GM19468 (cell line): Measurements from ENCODE around the gene CDYL.

ENCODE experiments used
- ATAC-seq: cut with Tn5 transposase; IDR thresholded peaks from one replicate; pipeline ENCODE4 v1.9.1; 2021; ENCODE audit warnings: mild to moderate bottlenecking, moderate library complexity, moderate number of reproducible peaks; ENCODE audit not compliant: unreplicated experiment; ENCODE audit errors: extremely low read depth

The CDYL gene, protein sequence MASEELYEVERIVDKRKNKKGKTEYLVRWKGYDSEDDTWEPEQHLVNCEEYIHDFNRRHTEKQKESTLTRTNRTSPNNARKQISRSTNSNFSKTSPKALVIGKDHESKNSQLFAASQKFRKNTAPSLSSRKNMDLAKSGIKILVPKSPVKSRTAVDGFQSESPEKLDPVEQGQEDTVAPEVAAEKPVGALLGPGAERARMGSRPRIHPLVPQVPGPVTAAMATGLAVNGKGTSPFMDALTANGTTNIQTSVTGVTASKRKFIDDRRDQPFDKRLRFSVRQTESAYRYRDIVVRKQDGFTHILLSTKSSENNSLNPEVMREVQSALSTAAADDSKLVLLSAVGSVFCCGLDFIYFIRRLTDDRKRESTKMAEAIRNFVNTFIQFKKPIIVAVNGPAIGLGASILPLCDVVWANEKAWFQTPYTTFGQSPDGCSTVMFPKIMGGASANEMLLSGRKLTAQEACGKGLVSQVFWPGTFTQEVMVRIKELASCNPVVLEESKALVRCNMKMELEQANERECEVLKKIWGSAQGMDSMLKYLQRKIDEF

DNA sequence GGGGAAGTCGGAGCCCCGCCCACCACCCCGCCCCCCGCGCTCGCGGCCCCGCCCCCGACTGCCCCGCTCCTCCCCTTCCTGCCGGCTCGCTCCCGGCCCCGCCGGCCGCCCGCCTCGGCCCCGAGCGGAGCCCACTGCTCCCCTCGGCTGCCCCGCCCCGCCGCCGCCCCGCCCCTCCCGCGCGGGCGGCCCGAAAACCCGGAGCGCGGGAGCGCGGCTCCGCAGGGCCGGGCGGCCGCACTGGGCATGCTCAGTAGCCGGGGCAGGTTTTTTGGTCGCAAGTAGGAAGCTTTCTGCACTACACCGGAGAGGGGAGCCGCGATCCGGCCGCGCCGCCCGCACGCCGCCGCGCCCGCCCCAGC is at the start of gene CDYL:
TSS of gene CDYL (plus strand) at position 274 of the 362 bp plus-strand sequence. CDS start 380 bp downstream, outside the sequence.
- peak; percentile 56 for ATAC-seq

DNA sequence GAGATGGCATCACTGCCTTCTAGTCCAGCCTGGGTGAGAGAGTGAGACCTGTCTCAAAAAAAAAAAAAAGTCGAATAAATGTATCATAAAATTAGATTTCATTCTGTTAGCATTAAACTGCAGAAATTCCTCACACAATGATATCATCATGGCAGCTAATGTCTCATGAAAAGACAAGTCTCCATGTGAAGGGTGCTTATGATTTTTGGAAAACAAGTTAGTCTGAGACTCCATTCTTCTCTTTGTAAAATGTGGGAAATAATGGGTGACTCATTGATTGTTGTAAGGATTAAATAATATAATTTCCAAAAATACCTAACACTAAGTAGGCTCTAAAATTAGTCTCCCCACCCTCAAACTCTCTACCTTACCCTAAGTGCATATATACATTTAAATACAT is 49.6 kb upstream of the CDYL start:
- no peak for ATAC-seq

DNA sequence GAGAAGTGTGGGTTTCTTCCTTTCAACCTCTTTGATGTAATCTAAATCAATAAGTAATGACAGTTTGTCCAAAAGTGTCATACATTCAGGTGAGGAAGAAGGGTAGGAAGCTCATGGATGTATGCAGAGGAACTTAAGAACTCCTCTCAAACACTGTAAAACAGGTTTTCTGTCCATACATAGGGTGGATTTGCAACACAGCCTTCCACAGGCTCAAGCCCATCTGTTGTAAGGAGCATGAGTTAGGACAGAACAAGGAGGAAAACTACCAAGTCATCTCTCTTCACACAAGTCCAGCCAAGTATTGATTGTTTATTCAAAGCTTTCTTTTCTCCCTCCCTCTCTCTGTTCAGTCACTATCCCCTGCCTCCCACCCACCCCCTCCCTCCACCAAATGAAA is 49.0 kb upstream of the CDYL start:
- no peak for ATAC-seq

DNA sequence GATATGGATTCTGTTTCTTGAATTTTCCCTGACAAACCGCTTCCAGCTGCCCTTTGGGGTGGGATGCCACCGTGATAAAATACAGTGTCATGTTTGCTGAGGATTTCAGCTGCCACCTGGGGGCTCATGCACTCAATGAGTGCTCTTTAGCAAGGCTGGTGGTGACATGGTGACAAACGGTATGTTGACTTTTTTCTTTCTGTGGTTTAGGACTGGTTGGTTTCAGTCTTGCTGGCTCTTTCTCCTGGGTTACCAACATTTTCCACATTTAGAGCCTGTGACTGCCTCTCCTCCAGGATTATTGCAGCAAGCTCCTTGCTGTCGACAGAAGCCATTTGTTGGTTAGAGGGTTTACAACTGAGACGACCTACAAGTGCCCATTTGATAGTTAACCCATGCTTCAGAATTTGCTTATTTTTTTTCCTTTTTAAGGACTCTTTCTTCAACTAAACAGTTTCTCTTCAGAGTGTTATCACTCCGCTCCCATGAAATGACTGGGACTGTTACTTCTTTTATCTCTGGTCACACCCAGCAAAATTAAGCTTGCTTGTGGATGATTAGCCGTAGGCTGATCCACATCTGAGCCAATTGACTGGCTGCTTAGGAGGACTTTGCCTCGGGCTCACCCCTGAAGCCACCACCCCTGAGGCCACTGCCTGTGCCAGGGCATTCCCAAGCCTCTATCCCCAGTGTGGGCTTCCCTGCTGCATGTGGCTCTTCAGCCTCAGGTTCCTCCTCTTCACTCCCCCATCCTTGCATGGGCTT is 48.4 kb upstream of the CDYL start:
- ATAC-seq: no peak

DNA sequence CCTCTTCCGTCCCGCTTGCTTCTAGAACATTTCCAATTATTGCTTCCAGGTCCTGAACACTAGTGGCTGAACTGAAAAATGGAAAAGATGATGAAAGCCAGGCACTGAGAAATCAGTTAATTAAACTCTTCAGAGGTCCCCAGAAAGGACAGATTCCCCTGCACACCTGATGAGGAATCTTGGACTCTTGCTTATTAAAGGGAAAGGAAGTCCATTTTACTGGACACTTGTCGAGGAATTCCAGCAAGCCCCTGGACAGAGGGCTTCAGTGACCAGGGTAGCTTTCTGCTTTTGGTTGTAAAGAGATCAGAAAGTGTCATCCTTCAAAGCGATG is 47.8 kb upstream of the CDYL start:
- ATAC-seq: no peak

DNA sequence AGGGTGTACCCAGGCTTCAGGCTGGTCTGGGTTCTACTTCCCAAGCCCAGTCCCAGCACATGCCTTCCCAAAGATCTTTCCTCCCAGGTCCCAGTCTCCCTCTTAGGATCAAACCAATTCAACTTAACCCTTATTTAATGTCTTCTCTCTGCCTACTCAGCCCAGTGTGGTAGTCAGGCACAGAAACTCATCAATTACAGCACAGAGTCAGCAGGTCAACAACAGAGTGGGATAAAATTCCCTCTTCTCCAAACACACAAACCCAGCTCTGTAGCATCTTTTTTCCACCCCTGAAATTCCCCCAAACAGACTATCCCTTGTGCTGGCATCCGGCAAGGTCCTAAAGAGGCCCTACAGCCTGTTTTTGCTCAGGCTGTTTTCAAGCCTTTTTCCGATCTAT is 47.3 kb upstream of the CDYL start:
- no peak for ATAC-seq

DNA sequence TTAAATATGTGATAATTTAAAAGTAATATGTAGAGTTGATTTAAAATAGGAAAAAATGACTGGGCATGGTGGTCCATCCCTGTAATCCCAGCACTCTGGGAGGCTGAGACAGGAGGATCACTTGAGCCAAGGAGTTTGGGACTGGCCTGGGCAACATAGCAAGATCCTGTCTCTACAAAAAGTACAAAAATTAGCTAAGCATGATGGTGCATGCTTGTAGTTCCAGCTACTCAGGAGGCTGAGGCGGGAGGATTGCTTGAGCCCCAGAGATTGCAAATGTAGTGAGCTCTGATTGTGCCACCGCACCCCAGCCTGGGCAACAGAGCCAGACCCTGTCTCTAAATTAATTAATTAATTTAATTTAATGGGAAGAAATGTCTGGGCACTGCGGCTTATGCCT is 44.2 kb upstream of the CDYL start:
- no peak for ATAC-seq

DNA sequence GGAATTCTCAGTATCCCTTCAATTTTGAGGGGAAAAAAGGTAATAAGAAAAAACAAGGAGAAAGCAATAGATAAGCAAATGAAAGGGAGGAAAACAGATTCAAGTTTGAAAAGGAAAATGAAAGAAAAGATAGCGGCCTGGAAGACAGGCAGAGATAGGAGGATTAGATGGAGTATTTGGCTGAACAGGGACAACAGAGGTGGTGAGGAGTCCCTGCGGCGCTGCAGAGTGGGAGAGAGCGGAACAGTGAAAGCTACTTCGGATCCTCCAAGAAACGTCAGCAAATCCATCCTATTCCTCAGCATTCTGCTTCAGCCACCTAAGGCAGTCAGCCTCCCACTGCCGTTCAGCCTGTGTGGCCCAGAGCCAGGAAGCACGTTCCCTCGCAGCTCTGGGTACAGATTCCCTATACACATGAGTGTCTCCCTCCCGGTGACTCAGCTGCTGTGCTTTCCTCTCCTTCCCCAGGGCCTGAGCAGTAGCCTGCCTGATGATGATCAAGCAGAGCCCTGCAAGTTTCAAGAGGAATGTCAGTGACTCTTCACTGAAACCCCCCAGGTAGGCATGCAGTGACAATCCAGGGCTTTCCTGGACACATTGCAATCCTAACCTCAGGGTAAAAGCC is 43.4 kb upstream of the CDYL start:
- no peak for ATAC-seq

DNA sequence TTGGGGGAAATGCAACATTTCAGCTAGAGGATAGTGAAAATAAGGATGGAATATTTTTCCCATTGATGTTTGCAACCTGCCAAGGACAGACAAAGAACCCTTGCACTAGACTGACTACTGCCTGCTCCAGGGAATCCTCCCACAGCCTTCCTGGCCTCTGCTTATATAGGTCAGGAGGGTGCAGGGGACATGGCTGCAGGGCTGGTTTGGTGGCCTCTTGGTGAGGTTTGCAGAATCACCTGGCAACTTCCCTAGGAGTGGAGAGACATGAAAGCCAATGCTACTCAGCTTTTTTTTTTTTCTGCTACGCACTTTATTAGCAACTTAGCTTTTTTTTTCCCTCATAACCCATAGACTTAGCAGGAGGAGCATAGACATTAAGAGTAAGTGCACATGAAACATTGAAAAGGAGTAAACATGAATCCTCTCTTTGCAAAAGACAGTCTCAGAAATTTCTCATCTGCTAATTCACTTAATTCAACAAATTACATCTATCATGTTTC is 39.8 kb upstream of the CDYL start:
- ATAC-seq: no peak

DNA sequence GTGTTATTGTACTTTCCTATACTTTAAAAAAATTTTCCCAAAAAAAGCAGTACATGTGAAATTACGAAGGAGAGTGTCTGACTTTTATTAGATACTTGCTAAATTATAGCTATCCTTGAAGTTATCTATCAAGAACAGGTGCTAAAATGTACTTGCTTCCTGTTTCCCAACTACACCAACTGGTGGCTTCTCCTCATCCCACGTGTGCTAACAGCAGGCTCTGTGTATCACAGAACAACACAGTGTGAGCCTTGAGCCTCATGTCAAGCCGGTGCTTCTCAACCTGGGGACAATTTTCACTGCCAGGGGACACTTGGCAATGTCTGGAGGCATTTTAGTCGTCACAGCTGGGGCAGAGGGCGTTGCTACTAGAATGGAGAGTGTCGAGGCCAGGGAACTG is 36.2 kb upstream of the CDYL start:
- ATAC-seq: no peak

DNA sequence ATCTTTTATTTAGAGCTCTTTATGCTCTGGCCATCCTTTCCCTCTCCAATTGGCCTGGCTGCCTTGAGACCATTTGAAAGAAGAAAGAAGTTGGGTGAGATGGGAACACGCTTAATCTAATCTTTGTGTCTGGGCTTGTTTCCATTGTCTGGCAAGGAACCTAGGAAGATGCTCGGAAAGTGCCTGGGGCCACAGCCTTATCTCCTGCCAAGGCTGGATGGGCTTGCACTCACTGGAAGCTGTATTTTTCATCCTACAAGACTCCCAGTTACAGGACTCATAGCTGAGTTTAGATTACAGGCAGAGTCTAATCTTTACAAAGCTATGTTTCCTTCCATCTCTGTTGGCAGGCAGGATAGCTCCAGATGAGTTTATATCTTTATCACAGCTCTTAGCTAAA is 33.1 kb upstream of the CDYL start:
- no peak for ATAC-seq

DNA sequence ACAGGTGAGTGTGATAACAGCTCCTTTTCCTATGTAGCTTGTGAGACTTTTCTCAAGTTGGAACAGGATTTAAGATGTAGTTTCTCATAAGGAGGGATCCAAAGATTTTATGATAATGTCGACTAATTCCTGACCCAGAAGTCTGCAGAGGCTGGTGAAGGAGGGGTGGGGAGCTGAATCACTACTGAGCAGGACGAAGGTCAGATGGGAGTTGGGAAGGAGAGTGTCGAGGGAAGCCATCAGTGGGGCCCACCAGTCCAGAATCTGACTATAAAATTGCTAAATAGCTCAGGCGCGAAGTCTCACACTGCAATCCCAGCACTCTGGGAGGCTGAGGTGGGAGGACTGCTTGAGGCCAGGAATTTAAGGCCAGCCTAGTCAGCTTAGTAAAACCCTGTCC is 32.3 kb upstream of the CDYL start:
- no peak for ATAC-seq

DNA sequence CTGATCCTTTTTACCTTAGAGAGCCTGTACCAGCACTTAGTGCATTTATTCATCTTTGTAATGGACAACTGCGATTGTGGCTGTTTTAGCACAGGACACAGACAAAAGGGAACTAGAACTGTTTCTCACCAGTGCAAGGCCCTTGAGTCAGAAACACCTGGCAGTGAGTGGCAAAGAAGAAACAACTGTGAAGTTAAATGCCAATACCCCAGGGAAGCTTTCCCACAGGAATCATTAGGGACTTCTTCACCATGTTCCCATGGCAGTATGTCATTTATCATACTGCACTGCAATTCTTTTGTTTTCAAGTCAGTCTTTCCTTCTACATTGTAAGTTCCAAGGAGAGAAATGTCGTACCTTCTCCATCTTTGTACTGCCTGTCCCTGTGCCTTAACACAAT is 28.6 kb upstream of the CDYL start:
- no peak for ATAC-seq

DNA sequence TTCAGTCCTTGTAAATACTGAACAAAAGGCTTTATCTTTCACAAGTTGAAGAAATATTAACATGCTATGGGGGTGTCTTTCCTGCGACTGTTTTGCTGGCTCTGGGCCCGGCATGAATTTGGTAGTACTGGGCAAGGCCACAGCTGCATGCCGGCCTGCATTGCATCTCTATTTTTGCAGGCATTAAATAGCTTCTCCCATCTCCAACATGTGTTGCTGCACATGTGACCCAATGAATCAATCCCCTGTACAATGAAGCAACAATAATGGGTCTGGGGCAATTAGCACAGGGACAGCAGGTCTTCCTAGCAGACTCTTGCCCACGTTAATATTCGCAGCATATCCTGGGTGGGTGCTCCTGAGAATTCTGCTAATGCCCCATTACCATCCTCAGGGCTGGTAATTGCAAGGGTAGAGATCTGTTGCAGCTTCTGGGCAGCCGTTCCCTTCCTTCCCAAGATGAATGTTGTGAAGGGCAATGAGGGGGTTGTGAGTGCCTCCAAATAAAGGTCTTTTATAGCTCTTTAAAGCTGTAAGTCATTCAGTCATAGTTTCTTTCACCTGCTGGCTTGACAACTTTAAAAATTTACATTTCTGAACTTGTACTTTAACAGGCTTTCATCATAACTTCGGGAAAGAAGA is 24.3 kb upstream of the CDYL start:
- no peak for ATAC-seq

DNA sequence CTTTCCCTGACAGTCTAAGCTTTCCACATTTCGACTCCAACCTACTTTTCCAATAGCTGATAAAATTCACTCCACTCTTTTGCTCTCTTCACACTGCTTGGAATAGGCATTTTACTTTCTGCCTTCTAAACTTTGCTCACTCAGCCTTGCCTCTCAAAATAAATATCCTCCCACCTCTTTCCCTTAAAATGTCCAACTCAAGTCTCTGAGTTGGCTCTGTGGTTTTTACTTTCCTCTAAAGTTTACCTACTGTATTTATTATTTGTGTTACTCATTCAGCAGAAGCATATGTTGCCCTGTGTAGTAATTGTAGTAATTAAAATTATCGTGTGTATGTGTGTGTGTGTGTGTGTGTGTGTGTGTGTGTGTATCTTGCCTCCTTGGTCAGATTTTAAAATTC is 20.0 kb upstream of the CDYL start:
- ATAC-seq: no peak

DNA sequence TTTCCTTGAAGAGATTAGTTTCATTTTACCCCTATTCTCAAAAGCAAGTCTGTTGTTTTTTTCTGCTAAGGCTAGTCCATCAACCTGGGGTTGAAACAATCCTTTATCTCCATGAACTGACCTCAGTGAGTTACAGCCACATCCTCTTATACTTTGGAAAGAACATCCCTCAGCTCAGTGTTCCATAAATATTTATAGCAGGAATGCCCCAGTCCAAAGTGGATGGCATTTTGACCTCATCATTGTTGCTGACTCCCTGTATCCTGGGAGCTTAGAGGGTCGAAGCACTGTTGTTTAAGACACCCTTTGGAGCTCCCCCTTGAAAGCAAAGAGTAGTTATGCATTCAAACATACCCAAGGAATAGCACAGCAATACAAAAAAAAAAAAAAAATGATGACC is 16.2 kb upstream of the CDYL start:
- no peak for ATAC-seq

DNA sequence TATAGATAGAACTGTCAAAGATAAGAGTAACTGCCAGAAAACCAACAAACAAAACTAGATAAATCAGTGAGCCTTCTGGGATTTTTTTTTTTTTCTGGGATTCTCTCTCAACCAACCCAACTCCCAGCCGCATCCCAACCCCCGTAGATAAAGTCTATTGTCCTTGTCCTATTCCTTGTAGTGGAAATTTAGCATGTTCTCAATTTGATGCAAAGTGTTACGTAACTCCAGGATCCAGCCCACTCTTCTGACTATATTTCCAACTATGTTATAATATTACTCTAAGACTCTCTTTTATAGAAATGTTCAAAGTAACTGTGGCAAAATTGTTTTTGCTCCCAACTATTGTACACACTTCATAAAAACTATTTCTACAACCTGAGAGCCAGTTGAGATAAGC is 15.4 kb upstream of the CDYL start:
- ATAC-seq: no peak

DNA sequence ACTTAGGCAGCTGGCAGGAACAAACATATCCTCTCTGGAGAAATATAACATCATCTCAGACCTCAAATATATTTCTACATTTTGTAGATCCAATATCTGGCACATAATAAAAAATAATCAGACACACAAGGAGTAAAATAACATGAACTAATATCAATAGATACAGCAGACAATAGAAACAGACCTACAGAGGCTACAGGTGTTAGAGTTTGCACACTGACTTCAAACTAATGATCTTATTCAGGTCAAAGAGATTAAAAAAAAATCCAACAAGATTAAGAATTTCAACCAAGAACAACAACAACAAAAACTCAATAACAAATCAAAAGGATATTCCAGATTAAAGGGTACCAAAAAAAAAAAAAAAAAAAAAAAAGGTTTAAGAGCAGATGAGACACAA is 13.9 kb upstream of the CDYL start:
- no peak for ATAC-seq

DNA sequence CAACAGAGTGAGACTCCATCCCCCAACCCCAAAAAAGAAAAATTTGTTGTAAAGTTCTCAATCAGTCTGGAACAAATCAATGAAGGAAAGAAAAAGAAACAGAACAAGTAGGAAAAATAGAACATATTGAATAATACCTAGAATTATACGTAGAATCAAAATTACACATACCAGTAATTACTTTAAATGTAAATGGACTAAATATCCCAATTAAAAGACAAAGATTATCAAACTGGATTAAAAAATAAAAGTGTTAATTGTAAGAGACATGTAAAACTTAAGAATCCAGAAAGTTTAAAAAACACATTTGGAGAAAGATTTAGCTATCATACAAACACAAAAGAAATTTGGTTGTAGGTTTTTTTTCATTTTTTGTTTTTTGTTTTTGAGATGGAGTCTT is 12.3 kb upstream of the CDYL start:
- ATAC-seq: no peak

DNA sequence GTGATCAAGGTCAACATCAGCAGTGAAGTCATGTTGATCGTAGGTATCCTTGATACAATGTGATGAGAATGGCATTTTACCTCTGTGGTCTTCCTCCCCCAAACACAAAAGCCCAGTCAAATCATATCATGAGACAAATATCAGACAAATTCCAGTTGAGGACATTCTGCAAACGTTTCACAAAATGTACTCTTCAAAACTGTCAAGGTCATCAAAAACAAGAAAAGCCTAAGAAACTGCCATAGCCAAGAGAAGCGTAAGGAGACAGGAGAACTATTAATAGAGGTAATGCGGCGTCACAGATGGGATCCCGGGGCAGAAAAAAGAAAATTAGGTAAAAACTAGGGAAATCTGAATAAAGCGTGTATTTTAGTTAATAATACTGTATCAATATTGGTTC is 7.4 kb upstream of the CDYL start:
- no peak for ATAC-seq

DNA sequence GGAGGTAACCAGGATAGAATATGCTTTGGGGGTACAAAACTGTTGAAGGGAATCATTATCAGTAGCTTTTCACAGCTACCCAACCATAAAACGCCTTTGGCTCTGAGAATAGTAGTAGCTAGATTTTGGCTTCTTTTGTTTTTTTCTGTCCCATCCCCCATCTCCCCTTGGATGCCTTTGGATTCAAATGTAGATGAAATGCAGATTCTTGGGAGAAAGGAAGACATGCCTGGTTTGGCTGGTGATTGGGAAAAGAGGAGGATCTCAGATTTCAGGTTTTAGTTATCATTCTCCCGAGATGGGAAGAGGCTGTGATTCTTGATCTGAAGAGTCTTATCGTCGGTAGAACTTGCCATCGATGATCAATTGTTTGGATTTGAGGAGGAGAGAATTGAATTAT is 3.5 kb upstream of the CDYL start:
- no peak for ATAC-seq
